Lower lobe of right lung (tissue), 2 donors: ENCODE results near the gene SPTAN1. TPM values are rescaled to one million over a fixed set of nuclear protein-coding genes. Genes with fewer than 3 reads are reported as not detected.
"Not testable (repeated sequence)": the region's sequence is repeated elsewhere in the genome, so short reads cannot be mapped to it uniquely, and the experiment has no call there.

Experiments
- ATAC-seq, 2 donors: fragments of 200-7000 bp; cut with Tn5 transposase; one replicate each; pipeline ENCODE4 v1.9.1; 2020 to 2022; ENCODE audit warnings: mild to moderate bottlenecking in 2 of 2, moderate library complexity in 2 of 2
- DNase-seq: peaks from one replicate; pipeline ENCODE4 v3.0.0-alpha.2; 2020
- H3K27ac ChIP-seq: fragments of 200-600 bp; one replicate; pipeline ENCODE4 v1.8.0; 2022
- H3K27me3 ChIP-seq: fragments of 200-600 bp; one replicate; pipeline ENCODE4 v1.8.0; 2022; ENCODE audit warnings: low read depth
- H3K36me3 ChIP-seq: fragments of 200-600 bp; one replicate; pipeline ENCODE4 v1.8.0; 2022; ENCODE audit warnings: mild to moderate bottlenecking
- H3K4me1 ChIP-seq: fragments of 200-600 bp; one replicate; pipeline ENCODE4 v1.8.0; 2022
- H3K4me3 ChIP-seq: fragments of 200-600 bp; one replicate; pipeline ENCODE4 v1.8.0; 2022; ENCODE audit warnings: mild to moderate bottlenecking
- H3K9me3 ChIP-seq: fragments of 200-600 bp; one replicate; pipeline ENCODE4 v1.8.0; 2022
- CTCF ChIP-seq: fragments of 200-600 bp; IDR thresholded peaks from one replicate; pipeline ENCODE4 v1.8.0; 2022; ENCODE audit warnings: antibody characterized with exemption, mild to moderate bottlenecking
- intact Hi-C: fragments of 100-400 bp; cut with DNase I; formaldehyde crosslinking; loops from one replicate; pipeline ENCODE4 v1.11.0; 2022
- total RNA-seq: library from RNA; stranded (reverse); fragmentation: NEBNext Ultra II Directional; extraction: Animal tissue kit (Norgen Biotek cat#: 25700); gene quantifications from one replicate; pipeline ENCODE4 v1.2.1, GENCODE V29; 2021
- donor health status: DM: no; HTN: yes; CAD: no; lungs with severe emphysema.

Gene SPTAN1
- total RNA-seq, 1 donor from 2014 or later, result 305 TPM

- Histone ChIP-seq H3K4me3 (no peak overlapping the region), H3K27ac (no peak overlapping the region), H3K9me3 (no peaks in the 10 kb centered on the region), H3K27me3 (no peaks in the 10 kb centered on the region), H3K36me3 (peaks cover 99% of the 10 kb centered on the region), H3K4me1 (peaks cover 13% of the 10 kb centered on the region)
- TF ChIP-seq CTCF, result no peak
- DNase-seq (no peak), ATAC-seq (no peak)
- intact Hi-C loops, result no loop called here
Measured at GRCh38 chr9:128579194-128579593, 26.8 kb downstream of the SPTAN1 start.

GRCh38 chr9:128580731-128581130 is 28.3 kb downstream of the SPTAN1 start:
- ATAC-seq (no peak), DNase-seq (no peak)
- no peak for TF ChIP-seq CTCF
- Histone ChIP-seq H3K4me1 (no peaks in the 10 kb centered on the region), H3K27me3 (no peaks in the 10 kb centered on the region), H3K4me3 (no peak overlapping the region), H3K36me3 (peaks cover 100% of the 10 kb centered on the region), H3K27ac (no peak overlapping the region), H3K9me3 (no peaks in the 10 kb centered on the region)
- intact Hi-C loops, result no loop called here

GRCh38 chr9:128585155-128585554 is 32.8 kb downstream of the SPTAN1 start:
- ATAC-seq, intact Hi-C loops: not testable (repeated sequence)
- H3K36me3 ChIP-seq, result peaks cover 100% of the 10 kb centered on the region

GRCh38 chr9:128586934-128587333 is 34.5 kb downstream of the SPTAN1 start:
- intact Hi-C loops, H3K27me3 ChIP-seq, ATAC-seq: not testable (repeated sequence)

More at GRCh38 chr9:128585155-128585554, 32.8 kb downstream of the SPTAN1 start:
- H3K27ac ChIP-seq, H3K9me3 ChIP-seq, H3K4me1 ChIP-seq, H3K4me3 ChIP-seq, H3K27me3 ChIP-seq, DNase-seq: not testable (repeated sequence)

GRCh38 chr9:128587453-128587852 is 35.1 kb downstream of the SPTAN1 start:
- DNase-seq (no peak), ATAC-seq (no peak)
- no peaks in the 10 kb centered on the region for H3K9me3 ChIP-seq
- no peak for TF ChIP-seq CTCF
- intact Hi-C loops, result no loop called here
- no peaks in the 10 kb centered on the region for H3K4me1 ChIP-seq
- peaks cover 100% of the 10 kb centered on the region for H3K36me3 ChIP-seq
- H3K4me3 ChIP-seq, result no peak overlapping the region
- H3K27ac ChIP-seq, result no peak overlapping the region
- H3K27me3 ChIP-seq, result no peaks in the 10 kb centered on the region

More at GRCh38 chr9:128586934-128587333, 34.5 kb downstream of the SPTAN1 start:
- H3K36me3 ChIP-seq, result peaks cover 100% of the 10 kb centered on the region
- H3K4me1 ChIP-seq, DNase-seq, H3K4me3 ChIP-seq, H3K9me3 ChIP-seq, H3K27ac ChIP-seq: not testable (repeated sequence)

GRCh38 chr9:128588581-128589233 is 36.3 kb downstream of the SPTAN1 start:
- no peak for TF ChIP-seq CTCF
- intact Hi-C loops, result no loop called here
- peaks cover 100% of the 10 kb centered on the region for H3K36me3 ChIP-seq

More at GRCh38 chr9:128588581-128589233, 36.3 kb downstream of the SPTAN1 start:
- H3K27ac ChIP-seq, result no peak overlapping the region
- no peaks in the 10 kb centered on the region for H3K4me1 ChIP-seq
- no peak overlapping the region for H3K4me3 ChIP-seq
- ATAC-seq (no peak), DNase-seq (no peak)
- H3K9me3 ChIP-seq, result no peaks in the 10 kb centered on the region
- H3K27me3 ChIP-seq, result no peaks in the 10 kb centered on the region
